GM21619 (cell line): ENCODE results near the gene SF3B1.
"Not testable (repeated sequence)": the region's sequence is repeated elsewhere in the genome, so short reads cannot be mapped to it uniquely, and the experiment has no call there.

ENCODE experiments used
- ATAC-seq: cut with Tn5 transposase; IDR thresholded peaks from one replicate; pipeline ENCODE4 v1.9.1; 2021; ENCODE audit not compliant: unreplicated experiment

Gene SF3B1, protein sequence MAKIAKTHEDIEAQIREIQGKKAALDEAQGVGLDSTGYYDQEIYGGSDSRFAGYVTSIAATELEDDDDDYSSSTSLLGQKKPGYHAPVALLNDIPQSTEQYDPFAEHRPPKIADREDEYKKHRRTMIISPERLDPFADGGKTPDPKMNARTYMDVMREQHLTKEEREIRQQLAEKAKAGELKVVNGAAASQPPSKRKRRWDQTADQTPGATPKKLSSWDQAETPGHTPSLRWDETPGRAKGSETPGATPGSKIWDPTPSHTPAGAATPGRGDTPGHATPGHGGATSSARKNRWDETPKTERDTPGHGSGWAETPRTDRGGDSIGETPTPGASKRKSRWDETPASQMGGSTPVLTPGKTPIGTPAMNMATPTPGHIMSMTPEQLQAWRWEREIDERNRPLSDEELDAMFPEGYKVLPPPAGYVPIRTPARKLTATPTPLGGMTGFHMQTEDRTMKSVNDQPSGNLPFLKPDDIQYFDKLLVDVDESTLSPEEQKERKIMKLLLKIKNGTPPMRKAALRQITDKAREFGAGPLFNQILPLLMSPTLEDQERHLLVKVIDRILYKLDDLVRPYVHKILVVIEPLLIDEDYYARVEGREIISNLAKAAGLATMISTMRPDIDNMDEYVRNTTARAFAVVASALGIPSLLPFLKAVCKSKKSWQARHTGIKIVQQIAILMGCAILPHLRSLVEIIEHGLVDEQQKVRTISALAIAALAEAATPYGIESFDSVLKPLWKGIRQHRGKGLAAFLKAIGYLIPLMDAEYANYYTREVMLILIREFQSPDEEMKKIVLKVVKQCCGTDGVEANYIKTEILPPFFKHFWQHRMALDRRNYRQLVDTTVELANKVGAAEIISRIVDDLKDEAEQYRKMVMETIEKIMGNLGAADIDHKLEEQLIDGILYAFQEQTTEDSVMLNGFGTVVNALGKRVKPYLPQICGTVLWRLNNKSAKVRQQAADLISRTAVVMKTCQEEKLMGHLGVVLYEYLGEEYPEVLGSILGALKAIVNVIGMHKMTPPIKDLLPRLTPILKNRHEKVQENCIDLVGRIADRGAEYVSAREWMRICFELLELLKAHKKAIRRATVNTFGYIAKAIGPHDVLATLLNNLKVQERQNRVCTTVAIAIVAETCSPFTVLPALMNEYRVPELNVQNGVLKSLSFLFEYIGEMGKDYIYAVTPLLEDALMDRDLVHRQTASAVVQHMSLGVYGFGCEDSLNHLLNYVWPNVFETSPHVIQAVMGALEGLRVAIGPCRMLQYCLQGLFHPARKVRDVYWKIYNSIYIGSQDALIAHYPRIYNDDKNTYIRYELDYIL

DNA sequence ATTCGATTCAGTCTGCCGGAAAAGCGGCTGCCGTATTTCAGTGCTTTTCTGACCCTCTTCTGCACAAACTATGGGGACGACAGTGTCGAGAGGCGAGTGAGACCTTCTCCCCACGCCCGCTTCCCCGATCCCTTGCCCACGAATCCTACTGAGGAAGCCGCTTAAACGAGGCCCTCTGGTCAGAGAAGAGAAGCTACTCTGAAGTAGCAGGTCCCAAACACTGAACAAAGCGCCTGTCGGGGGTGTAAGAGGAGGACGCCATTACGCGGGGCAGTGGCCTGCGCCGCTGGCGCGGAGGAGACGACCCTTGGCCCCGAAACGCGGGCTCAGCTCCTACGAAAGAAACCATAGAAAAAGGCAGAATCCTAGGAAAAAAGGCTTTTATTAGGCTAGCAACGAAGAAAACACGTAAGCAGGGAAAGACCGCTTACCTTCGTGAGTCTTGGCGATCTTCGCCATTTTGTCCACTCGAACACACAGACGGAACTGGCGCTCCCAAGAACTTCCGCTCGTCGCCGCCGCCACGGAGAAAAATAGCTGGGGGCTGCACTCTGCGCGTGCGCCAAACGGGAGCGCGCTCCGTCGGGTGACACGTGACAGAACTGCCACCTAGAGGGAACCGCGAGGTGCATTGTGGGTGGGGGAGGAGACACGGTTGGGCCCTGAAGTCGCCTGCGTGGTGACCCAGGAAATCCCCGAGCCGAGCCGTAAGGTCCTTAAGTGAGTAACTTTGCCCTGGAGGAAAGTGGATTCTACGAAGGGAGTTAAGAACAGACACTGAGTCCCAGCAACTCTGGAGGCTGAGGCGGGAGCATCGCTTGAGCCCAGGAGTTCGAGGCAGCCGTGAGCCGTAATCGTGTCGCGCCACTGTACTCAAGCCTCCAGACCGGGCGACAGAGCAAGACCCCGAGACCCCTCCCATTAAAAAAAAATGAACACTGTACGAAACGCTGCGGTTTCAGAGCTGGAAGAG, at the start of gene SF3B1:
Gene SF3B1 (minus strand): TSS at position 488 of the 973 bp plus-strand sequence. CDS start 29 bp downstream, at position 459.
- peak; percentile 94 for ATAC-seq

DNA sequence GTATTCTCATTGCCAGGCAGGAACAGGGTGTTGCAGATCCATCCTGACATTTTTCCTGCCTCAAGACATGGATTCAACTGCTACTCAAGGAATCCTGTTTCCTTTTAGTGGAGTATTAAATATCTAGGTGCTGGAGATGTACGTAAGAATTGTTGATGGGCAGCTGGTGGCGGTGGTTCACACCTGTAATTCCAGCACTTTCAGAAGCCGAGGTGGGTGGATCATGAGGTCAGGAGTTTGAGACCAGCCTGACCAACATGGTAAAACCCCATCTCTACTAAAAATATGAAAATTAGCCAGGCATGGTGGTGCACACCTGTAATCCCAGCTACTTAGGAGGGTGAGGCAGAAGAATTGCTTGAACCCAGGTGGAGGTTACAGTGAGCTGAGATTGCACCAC, 49.4 kb upstream of the SF3B1 start:
- ATAC-seq, result not testable (repeated sequence)

DNA sequence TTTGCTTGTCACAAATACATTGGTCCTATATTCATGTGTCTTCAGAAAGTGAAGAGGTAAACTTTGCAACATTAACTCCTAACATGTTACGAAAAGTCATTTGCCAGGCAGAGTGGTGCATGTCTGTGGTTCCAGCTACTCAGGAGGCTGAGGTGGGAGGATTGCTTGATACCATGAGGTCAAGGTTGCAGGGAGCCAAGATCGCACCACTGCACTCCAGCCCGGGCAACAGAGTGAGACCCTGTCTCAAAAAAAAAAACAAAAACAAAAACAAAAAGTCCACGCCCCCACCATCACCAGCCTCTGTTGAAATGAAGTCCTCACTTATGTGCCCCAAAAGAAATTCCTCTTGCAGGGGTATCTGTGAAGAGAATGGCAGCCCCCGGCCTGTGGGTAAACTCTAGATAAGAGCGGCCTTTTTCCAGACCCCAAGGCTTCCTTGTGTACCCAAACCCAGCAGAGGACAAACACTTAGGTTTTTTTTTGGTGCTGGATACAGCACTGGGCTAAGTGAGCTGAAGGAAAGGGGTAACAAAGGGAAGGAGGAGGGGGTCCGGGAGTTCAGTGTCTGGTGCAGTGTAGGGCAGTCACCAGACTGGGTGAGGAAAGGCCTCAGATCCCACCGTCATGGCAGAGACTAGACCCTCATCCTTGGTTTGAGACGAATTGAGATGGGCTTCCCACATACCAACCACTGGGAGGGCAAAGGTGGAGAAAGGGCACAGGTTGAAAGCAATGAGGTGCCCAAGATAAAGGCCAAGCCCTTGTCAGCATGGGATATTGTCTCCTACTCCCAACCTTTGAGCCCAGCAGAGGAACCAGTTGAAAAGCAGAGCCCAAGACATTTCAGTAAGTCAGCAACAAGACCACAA, 45.6 kb upstream of the SF3B1 start:
- ATAC-seq, result no peak

DNA sequence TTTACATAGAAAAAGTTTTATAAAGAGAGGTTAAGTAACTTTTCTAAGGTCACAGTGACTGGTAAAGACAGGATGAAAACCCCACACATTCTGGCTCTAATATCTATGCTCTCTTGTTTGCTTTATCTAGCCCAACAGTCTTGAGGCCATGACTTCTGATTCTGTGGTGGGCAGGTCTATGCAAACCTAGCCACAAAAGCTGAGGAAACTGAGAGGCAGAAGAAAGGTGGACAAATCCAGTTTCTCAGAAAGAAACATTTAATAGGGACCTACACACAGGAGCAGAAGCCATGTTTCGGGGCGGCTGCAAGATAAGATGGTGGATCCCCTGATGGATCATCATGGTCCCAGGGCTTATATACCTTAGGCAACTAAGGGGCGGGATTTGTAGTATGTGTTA, 43.0 kb upstream of the SF3B1 start:
- no peak for ATAC-seq

DNA sequence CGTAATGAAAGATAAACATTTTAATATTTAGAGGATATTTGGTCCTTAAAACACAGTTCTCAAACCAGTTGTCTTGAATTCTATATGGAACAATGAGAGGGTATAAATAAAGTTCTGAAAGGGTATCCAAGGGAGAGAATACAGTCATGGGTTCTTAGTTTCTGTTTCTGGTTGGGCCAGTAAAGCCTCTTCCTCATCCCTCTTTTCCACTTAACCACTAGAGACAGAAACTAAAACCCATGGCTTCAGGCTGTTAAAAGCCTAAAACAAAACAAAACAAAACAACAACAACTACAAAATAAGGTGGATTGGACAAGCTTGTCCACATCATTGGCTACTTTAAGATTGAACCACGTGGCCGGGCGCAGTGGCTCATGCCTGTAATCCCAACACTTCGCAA, 37.3 kb upstream of the SF3B1 start:
- no peak for ATAC-seq

DNA sequence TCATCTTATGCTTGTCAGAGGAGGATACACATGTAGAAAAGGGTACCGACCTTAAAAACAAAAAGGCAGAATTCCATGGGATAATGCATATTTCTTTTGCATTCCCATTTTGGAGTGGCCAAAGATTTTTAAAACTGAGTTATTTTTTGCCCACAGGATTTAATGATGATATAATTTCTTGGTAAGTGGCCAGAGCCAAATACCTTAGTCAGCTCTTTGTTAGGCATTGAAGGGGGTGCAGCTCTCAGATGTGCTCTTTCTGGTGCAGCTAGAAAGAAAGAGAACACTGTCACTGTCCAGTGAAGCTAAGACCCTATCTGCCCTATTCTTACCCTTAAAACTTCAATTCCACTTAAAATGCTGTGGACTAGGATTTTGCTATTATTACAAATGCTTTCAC, 29.3 kb upstream of the SF3B1 start:
- ATAC-seq, result no peak

DNA sequence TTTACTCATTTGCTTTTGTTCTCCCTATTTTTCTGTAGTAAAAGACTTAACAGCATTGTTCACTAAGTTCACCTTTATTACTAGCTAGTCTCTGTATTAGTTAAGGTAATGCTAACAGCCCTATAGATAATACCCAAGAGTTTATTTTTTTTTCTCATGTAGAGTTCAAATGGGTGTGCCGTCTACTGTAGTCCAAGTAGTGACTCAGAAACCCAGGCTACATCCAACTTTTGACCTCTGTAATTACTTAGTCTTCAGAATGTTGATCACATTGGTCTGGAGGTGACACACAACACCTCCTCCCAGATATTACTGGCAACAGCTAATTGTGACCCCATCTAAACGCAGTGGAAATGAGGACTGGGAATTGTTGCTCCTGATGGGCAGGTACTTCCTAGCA, 26.2 kb upstream of the SF3B1 start:
- ATAC-seq, result no peak

DNA sequence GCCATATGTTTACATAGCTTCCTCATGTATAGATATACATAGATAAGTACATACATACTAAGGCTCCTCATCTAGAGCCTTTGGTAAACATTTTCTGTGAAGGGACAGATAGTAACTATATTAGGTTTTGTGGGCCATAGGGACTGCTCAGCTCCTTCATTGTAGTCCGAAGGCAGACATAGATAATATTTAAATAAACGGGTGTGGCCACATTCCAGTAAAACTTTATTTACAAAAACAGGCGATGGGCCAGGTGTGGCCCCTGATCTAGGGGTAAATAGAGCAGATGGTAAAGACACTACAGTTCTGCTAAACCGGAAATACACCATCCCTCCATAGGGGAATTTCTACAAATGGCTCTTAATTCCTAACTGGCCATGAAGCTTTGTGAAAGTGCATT, 25.8 kb upstream of the SF3B1 start:
- ATAC-seq, result no peak

DNA sequence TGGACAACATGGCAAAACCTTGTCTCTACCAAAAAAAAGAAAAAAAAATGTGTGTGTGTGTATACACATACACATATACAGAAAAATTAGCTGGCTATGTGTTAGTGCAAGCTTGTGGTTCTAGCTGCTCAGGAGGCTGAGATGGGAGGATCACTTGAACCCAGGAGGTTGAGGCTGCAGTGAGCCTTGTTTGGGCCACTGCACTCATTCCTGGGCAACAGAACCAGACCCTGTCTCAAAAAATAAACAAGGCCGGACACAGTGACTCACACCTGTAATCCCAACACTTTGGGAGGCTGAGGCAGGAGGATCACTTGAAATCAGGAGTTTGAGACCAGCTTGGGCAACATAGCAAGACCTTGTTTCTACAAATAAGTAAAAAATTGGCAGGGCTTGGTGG, 20.6 kb upstream of the SF3B1 start:
- no peak for ATAC-seq

DNA sequence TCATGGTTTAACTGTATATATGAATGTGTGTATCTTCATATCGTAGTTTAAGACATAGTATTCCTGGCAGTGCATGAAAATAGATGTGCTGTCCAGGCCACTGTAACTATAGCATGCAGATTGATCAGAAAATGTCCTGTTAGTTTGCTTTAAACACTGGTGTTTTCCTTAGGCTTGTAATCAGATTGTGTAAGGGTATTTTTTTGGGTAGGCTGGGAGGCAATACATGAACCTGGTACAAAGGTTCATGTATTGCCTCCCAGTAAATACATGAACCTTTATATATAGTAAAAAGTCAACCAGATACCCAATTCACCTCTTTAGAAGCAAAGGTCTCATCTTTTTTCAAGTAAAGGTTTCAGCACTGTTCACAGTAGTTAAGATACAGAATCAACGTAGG, 20.1 kb upstream of the SF3B1 start:
- no peak for ATAC-seq

DNA sequence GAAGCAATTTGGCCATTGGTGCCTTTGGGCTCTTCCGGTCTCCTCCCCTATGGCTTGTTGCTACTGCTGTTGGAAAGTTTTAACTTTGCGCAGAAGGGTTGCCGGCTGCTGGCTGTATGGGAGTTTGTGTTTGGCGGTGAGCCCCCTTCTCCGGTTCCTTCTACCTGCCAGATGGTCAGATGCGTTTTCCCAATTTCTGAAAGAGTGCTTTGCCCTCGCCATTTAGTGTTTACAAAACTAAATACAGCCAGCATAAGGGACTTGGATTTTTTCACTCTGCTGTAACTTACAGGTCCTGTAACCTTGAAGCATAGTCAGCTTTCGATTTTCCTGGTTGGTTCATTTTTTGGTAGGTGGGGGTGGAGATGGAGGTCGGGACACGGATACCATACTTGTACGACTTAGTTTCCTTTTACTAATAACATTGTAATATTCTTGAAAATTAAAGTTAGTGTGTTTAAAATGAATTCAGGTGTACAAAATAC, 19.1 kb upstream of the SF3B1 start:
- ATAC-seq, result peak; percentile 29

DNA sequence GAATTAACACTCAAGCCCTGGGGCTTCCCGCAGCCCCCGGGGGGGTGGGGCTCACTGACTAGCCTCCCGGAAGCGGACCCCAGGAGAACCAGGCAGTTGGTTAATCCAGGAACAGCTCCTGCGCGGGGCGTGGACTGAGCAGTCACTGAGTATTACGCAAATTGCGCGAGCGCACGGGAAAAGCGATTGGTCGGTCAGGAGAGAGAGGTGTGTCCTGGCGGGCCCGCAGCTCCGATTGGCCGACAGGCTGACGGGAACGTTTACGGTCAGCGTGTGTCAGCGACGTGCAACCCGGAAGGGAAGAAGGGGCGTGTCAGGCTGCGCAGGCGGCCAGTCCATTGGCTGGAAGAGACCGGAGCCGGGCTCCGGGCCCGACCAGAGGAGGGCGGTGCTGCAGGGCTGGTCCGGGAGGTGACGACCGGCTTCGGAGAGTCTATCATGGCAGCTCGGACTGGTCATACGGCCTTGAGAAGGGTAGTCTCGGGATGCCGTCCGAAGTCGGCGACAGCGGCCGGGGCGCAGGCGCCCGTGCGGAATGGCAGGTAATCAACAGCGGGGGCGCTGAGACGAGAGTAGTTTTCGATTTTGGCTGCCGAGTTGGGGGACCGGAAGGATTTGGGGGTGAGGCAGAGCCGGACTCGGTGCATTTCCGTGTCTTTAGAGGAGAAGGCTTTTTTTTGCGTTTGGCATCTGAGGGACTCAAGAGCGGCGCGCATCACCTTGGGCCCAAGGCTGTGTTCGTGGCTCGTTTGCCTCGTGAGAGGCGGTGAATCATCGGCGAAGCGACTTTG, 18.5 kb upstream of the SF3B1 start, which contains the start of gene COQ10B:
Gene COQ10B (plus strand): TSS at position 430 of the 791 bp plus-strand sequence. CDS start 9 bp downstream, at position 439.
- peak; percentile 96 for ATAC-seq

DNA sequence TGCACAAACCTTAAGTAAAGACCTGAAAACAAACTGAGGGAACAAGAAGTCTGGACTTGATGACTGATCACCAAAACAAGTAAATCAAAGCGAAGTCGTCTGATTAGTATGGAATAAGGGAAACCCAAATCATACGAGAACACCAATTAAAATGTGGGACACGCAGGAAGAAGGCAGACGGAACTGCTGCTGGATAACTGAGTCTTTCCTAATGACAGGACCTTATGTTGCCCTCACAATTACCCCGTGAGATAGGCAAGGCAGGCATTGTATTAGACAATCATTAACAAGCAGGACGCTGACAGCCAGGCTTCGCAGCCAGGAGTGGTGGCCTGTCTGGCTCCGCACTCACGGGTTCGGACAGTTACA, 17.9 kb upstream of the SF3B1 start:
- ATAC-seq, result no peak

DNA sequence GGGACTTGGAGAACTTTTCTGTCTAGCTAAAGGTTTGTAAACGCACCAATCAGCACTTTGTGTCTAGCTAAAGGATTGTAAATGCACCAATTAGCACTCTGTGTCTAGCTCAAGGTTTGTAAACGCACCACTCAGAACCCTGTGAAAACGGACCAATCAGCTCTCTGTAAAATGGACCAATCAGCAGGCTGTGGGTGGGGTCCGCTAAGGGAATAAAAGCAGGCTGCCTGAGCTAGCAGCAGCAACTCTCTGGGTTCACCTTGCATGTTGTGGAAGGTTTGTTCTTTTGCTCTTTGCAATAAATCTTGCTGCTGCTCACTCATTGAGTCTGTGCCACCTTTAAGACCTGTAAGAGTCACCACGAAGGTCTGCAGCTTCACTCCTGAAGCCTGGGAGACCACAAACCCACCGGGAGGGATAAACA, 16.1 kb upstream of the SF3B1 start:
- ATAC-seq, result not testable (repeated sequence)

DNA sequence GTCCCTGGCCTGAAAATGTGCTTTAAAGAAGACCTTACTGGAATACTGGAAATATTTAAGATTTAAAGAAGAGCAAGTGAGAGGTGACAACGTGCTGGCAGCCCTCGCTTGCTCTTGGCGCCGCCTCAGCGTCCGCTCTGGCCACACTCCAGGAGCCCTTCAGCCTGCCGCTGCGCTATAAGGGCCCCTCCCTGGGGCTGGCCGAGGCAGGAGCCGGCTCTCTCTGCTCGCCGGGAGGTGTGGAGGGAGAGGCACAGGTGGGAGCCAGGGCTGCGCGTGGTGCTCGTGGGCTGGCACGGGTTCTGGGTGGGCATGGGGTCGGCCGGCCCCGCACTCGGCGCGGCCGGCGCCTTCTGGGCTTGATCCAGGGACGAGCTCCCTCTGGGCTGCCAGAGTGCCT, 15.6 kb upstream of the SF3B1 start:
- ATAC-seq, result no peak

DNA sequence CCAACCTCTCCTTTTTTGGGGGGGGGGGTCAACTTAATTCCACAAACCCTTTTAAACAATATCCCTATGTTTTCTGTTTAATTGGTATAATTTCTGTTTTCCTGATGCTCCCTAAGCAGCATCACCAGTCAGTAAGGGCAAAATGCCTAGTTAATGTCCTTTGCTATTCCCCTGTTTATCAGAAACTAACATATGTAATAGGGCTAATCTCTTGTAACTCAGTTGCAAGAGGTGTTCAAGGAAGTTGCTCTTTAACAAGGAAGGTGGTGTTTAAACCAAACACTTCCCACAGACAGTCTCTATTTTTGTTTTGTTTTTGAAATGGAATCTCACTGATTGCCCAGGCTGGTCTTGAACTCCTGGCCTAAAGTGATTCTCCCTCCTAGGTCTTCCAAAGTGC, 12.0 kb upstream of the SF3B1 start:
- no peak for ATAC-seq

DNA sequence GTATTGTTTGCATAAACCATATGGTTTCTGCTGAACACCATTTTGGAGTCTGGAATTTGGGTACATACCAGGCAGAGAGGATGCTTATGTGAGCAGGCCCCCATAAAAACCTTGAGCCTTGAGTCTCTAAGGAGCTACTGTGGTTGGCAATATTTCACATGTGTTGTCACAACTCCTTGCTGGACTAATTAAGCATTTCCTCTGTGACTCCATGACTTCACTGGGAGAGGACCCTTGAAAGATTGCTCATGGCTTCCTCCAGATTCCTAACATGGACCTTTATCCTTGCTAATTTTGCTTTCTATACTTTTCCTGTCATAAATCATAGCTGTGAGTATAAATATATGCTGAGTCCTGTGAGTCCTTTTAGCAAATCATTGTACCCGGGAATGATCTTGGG, 10.9 kb upstream of the SF3B1 start:
- ATAC-seq, result no peak

DNA sequence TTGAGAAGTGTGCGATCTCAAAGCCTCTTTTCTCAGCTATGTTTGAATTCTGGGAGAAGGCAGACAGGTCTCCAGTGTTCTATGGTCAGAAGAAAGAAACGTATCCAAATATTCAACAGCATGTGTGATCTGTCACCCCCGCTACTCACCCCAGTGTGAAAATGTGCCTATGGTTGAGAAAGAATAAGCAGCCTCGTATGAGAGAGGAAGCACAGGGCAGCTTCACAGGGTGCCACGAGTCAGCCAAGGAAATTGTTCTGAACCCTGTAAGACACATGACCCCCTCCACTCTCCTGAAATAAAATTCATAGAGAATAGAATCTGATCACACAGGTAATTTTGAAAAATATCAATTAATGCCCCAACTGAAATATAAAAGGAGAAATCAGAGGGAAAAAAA, 8.0 kb upstream of the SF3B1 start:
- no peak for ATAC-seq
